ENCODE data around the gene SDF2L1.

The SDF2L1 gene

DNA sequence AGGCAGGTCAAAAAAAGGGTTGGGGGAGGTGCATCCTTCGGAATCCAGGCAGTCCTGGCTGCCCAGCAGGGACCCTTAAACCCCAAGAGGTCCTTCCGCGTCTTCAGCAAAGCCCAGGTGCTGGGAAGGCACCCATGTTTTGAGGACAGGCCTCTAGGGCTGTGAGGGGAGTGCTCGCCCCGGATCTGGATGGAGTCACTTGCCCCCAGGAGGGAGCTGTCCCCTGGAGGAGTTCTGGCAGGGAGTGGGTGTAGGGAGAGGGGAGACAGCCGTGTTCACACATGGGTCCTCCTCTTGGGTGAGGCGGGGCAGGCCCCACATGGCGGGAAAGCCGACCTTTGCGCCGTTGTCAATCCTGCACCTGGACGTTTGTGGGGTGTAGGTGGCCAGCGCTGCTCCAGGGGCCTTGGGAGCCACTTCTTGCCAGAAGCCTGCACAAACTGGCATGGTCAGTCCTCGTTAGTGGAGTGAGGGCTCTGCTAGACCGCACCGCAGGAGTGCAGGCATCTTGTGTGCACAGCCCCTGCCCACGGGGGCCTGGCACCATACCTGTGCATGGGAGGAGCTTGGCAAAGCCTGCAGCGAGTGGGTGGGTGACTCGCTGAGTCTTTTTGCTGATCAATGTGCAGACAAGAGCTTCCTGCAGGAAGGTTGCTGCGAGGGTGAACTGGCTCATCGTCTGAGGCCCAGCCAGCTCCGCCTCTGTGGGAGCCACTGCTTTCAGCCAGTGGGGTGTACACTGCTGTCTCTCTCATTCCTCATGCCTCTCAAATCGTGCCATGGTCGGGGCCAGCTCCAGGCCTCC lies 39.7 kb downstream of the SDF2L1 start:
- TF ChIP-seq, protein P1, sequence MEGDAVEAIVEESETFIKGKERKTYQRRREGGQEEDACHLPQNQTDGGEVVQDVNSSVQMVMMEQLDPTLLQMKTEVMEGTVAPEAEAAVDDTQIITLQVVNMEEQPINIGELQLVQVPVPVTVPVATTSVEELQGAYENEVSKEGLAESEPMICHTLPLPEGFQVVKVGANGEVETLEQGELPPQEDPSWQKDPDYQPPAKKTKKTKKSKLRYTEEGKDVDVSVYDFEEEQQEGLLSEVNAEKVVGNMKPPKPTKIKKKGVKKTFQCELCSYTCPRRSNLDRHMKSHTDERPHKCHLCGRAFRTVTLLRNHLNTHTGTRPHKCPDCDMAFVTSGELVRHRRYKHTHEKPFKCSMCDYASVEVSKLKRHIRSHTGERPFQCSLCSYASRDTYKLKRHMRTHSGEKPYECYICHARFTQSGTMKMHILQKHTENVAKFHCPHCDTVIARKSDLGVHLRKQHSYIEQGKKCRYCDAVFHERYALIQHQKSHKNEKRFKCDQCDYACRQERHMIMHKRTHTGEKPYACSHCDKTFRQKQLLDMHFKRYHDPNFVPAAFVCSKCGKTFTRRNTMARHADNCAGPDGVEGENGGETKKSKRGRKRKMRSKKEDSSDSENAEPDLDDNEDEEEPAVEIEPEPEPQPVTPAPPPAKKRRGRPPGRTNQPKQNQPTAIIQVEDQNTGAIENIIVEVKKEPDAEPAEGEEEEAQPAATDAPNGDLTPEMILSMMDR (IDR thresholded peaks at IDR 0.05; ENCODE audit: borderline replicate concordance, control extremely low read depth, extremely low read depth, insufficient read depth, missing control alignments) = no peak
- in situ Hi-C loops (cut with MboI; ENCODE audit: low sequenced_read_pairs, unreplicated experiment) = no loop called here
- DNase-seq (ENCODE audit: low spot score) = no peak

DNA sequence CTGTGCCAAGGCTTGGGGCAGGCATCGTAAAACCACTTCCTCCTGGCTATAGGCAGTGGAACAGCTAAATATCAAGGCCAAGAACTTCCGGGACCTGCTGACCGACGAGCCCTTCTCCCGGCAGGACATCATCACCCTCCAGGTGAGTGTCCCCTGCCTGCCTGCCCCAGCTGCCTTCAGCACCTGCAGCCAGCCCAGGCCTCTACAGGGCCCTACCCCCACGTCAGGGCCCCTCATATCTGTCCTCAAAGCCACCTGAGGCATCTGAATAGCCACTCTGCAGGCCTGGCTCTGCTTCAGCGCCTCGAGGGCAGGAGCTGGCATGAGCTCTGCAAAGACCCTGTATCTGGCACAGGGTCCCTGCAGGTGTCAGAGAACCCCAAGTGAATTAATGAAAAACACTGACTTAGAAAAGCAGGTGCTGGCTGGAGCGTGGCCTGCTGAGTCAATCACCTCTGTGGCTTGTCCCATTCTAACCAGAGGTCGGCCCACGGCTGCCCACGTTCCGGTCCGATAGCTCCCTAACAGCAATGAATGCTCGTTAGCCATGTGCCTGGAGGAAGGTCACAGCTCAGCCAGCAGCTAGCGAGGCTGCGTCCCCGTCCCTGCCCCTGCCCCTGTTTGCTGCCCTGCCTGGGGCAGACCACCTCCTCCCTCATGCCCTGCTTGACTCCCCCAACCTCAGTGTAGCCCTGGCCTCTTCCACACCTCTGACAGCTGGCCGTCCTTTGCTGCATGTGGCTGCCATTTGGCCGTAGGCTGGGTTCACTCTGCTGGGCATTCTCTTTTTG lies 40.5 kb downstream of the SDF2L1 start:
- TF ChIP-seq, protein P1 (IDR thresholded peaks at IDR 0.05; ENCODE audit: borderline replicate concordance, control extremely low read depth, extremely low read depth, insufficient read depth, missing control alignments) = no peak
- DNase-seq (ENCODE audit: low spot score) = no peak
- in situ Hi-C loops (cut with MboI; ENCODE audit: low sequenced_read_pairs, unreplicated experiment) = no loop called here

- DNase-seq (ENCODE audit: low spot score) = no peak
- in situ Hi-C loops (cut with MboI; ENCODE audit: low sequenced_read_pairs, unreplicated experiment) = no loop called here
- TF ChIP-seq, protein P1 (IDR thresholded peaks at IDR 0.05; ENCODE audit: borderline replicate concordance, control extremely low read depth, extremely low read depth, insufficient read depth, missing control alignments) = no peak
These were observed 41.3 kb downstream of the SDF2L1 start for GRCh38 chr22:21683401-21683811.

GRCh38 chr22:21684492-21685163 lies 42.5 kb downstream of the SDF2L1 start:
- DNase-seq (ENCODE audit: low spot score) = no peak
- TF ChIP-seq, protein P1 (IDR thresholded peaks at IDR 0.05; ENCODE audit: borderline replicate concordance, control extremely low read depth, extremely low read depth, insufficient read depth, missing control alignments) = no peak
- in situ Hi-C loops (cut with MboI; ENCODE audit: low sequenced_read_pairs, unreplicated experiment) = no loop called here

- in situ Hi-C loops (cut with MboI; ENCODE audit: low sequenced_read_pairs, unreplicated experiment) = no loop called here
- TF ChIP-seq, protein P1 (IDR thresholded peaks at IDR 0.05; ENCODE audit: borderline replicate concordance, control extremely low read depth, extremely low read depth, insufficient read depth, missing control alignments) = no peak
- DNase-seq (ENCODE audit: low spot score) = no peak
These were observed 43.0 kb downstream of the SDF2L1 start for GRCh38 chr22:21685164-21685513.

DNA sequence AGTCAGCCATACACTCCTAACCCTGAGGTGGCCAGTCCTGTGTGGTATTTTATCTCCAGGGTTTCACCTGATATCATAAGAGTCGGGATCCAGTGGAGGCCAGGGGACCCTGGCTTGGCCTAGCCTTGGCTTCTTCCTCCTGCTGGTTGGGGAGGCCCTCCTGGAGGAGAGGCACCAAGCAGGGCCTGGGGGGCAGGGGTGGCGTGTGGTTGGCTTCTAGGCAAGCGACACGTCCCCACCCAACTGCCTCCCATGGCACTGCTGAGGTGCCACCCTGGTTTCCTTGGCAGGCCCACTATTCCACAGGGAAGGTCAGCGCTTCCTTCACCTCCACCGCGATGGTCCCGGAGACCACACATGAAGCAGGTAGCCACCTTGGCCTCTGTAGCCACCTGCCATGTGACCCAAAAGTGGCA lies 44.1 kb downstream of the SDF2L1 start:
- TF ChIP-seq, protein P1 (IDR thresholded peaks at IDR 0.05; ENCODE audit: borderline replicate concordance, control extremely low read depth, extremely low read depth, insufficient read depth, missing control alignments) = no peak
- in situ Hi-C loops (cut with MboI; ENCODE audit: low sequenced_read_pairs, unreplicated experiment) = no loop called here
- no peak for DNase-seq (ENCODE audit: low spot score)
